Subcutaneous abdominal adipose tissue (tissue), 5 donors: ENCODE data around the gene ELP4.

Source experiments
- H3K27ac ChIP-seq: one replicate; pipeline ENCODE4 v1.7.0; 2013; ENCODE audit warnings: low read depth, mild to moderate bottlenecking, inconsistent platforms, low read length, moderate library complexity
- H3K27me3 ChIP-seq, 5 donors: one replicate each; pipeline ENCODE4 v1.7.0; 2013; ENCODE audit warnings: low read length in 5 of 5, inconsistent platforms in 1 of 5; ENCODE audit not compliant: control insufficient read depth in 5 of 5, insufficient read depth in 4 of 5
- H3K36me3 ChIP-seq, 5 donors: one replicate each; pipeline ENCODE4 v1.7.0; 2013; ENCODE audit warnings: low read length in 5 of 5; ENCODE audit not compliant: control insufficient read depth in 5 of 5, insufficient read depth in 5 of 5
- H3K4me1 ChIP-seq, 5 donors: one replicate each; pipeline ENCODE4 v1.7.0; 2013; ENCODE audit warnings: low read length in 5 of 5, mild to moderate bottlenecking in 3 of 5, moderate library complexity in 1 of 5; ENCODE audit not compliant: control insufficient read depth in 5 of 5, insufficient read depth in 5 of 5
- H3K4me3 ChIP-seq, 5 donors: one replicate each; pipeline ENCODE4 v1.7.0; 2013; ENCODE audit warnings: low read length in 5 of 5, low read depth in 1 of 5
- H3K9ac ChIP-seq, 5 donors: one replicate each; pipeline ENCODE4 v1.7.0; 2013; ENCODE audit warnings: low read length in 5 of 5, mild to moderate bottlenecking in 4 of 5, moderate library complexity in 3 of 5
- H3K9me3 ChIP-seq, 5 donors: one replicate each; pipeline ENCODE4 v1.7.0; 2013; ENCODE audit warnings: low read length in 5 of 5; ENCODE audit not compliant: control insufficient read depth in 5 of 5
- donor health status: healthy.
- donor health status: healthy.
- donor health status: healthy.
- donor health status: healthy.
- donor health status: healthy.

The ELP4 gene

GRCh38 chr11:31806186-31806927 is 296.8 kb downstream of the ELP4 start:
- Histone ChIP-seq H3K9me3 (peaks cover 0 to 4% (median 0%) of the 10 kb centered on the region in 5 donors), H3K4me3 (no peak overlapping the region), H3K36me3 (no peaks in the 10 kb centered on the region), H3K4me1 (peaks cover 0 to 47% (median 42%) of the 10 kb centered on the region in 5 donors), H3K27ac (no peak overlapping the region), H3K27me3 (peaks cover 71 to 96% (median 86%) of the 10 kb centered on the region in 5 donors), H3K9ac (no peak overlapping the region)

DNA sequence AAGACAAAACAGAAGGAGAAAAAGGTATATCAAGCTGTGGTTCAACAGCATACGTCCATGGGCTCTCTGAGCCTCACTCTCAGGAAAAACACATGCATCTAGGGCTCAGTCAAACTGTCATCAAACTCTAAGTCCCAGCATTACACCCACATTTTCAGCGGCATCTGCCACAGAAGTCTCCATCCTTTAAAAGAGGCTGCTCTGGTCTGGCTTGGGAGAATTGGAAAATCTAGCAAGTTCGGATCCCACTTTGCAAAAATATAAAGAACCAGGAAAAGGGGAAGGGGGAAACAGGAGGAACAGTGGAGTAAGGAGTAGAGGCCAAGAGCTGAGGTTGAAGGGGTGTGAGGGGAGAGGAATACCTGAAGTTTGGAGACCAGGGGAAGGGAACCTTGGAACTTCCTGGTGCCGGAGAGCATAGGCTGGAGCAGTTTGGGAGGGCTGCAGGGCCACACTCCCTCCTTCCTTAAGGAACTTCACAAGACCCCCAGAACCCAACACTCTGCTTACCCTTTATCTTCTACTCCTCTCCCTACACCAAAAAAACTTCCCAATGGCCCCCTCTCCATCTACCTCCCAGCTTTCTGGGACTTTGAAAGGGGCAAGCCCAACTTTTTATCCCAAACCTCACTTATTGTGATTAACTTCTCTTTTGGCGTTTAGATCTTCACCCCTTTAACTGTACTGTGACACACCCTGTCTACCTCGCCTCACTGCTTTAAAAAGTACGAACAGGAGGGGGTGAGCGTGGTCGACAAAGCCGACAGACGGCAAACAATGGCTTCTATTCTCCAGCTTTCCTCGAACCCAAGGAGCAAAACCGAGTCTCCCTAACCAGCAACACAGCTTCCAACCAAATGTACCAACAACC is 297.6 kb downstream of the ELP4 start:
- Histone ChIP-seq H3K27ac (no peak overlapping the region), H3K36me3 (no peaks in the 10 kb centered on the region), H3K9me3 (peaks cover 0 to 4% (median 0%) of the 10 kb centered on the region in 5 donors), H3K9ac (no peak overlapping the region), H3K4me3 (no peak overlapping the region), H3K27me3 (peaks cover 68 to 93% (median 87%) of the 10 kb centered on the region in 5 donors), H3K4me1 (peaks cover 0 to 55% (median 48%) of the 10 kb centered on the region in 5 donors)

DNA sequence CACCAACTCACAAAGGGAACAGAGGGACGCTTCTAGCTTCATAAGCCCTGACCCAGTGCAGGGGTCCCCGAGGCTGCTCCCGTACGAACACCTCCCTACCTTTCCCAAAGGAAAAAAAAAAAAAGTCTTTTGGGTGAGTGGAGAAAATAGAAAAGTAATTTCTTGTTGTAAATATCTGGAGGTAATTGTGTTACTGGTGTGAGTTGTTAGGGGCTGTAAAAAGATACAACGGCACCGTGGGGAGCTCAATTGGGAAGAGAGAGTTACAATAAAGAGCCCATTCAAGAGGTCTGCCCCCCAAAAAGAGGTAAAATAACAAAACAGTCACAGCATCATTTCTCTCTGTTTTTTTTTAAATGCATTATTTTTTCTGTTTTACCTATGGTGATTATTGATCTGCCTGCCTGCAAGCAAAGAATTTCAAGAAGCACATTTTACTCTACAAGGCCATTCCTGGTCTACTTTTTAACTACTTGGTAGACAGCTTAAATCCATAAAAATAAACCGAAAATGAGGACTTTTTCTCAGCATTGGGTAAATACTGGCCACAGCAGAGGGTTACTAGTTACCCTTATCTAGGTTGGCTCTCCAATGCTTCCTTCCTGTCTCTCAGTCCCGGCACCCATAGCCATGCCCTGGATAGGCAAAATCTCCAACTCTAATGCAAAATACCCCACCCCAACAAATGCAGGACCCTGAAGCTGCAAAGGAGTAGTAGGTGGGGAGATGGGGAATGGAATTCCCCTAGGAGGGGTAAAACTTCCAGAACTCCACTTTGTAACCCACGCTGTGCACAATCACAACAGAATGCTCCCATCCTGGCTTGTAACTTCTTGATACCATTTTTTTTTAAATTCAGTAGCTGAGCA is 298.5 kb downstream of the ELP4 start:
- H3K27me3 ChIP-seq: peaks cover 68 to 95% (median 91%) of the 10 kb centered on the region in 5 donors
- peaks cover 0 to 2% (median 0%) of the 10 kb centered on the region in 5 donors for H3K9me3 ChIP-seq
- H3K9ac ChIP-seq: no peak overlapping the region
- no peak overlapping the region for H3K27ac ChIP-seq
- H3K36me3 ChIP-seq: no peaks in the 10 kb centered on the region
- peaks cover 0 to 61% (median 57%) of the 10 kb centered on the region in 5 donors for H3K4me1 ChIP-seq
- no peak overlapping the region for H3K4me3 ChIP-seq

GRCh38 chr11:31808721-31809540 is 299.4 kb downstream of the ELP4 start:
- no peak overlapping the region for H3K27ac ChIP-seq
- no peaks in the 10 kb centered on the region for H3K36me3 ChIP-seq
- H3K9ac ChIP-seq: no peak overlapping the region
- no peaks in the 10 kb centered on the region for H3K9me3 ChIP-seq
- H3K4me1 ChIP-seq: peaks cover 0 to 67% (median 62%) of the 10 kb centered on the region in 5 donors
- no peak overlapping the region for H3K4me3 ChIP-seq
- peaks cover 64 to 94% (median 87%) of the 10 kb centered on the region in 5 donors for H3K27me3 ChIP-seq

GRCh38 chr11:31809541-31809856 is 299.9 kb downstream of the ELP4 start:
- Histone ChIP-seq H3K9ac (no peak overlapping the region), H3K9me3 (no peaks in the 10 kb centered on the region), H3K4me3 (peak overlapping the region in 3 of 5 donors; percentile 54 to 68 (median 63)), H3K4me1 (peaks cover 0 to 67% (median 58%) of the 10 kb centered on the region in 5 donors), H3K36me3 (no peaks in the 10 kb centered on the region), H3K27me3 (peaks cover 64 to 94% (median 87%) of the 10 kb centered on the region in 5 donors), H3K27ac (no peak overlapping the region)

DNA sequence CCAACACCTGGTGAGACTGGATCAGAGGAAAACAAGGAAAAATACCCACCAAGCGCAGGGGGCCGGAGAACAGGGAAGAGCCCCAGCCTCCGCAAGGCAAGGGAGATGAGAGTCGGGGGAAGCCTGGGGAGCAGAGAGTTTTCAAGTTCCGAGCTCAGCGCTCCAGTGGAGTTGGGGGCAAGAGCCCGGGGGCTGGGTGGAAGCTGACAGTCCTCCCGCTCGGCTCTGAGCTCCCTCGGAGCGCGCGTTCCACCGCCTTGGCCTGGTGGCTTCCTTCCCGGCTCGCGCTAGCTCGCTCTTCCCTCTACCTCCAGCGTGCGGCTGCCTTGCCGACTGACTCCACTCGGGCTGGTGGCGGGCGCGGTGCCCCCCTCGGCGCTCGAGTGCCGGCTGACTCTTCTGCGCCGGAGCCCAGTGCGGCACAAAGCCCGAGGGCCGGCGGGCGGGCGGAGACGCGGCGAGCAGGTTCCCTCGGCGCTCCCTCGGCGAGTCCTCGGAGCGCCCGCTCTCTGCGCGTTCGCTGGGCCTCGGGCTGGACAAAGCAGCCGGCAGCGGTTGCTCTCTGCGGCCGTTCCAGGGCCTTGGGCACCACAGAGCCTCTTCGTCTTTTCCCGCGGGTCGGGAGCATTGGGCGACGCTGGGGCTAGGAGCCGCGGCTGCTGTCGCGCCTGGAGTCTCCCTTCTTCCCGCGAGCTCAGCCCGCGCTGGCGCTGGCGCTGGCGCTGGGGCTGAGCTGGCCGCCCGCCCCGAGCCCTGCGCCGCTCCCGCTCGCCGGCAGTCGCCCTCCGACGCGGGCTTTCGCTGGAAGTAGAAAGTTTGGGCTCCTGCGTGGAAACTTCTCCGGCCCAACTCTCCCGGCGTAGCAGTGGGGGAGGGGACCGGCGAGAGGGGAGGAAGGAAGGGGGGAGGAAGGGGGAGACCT is 300.6 kb downstream of the ELP4 start:
- no peaks in the 10 kb centered on the region for H3K36me3 ChIP-seq
- peak overlapping the region; percentile 36 to 68 (median 54) for H3K4me3 ChIP-seq
- H3K4me1 ChIP-seq: peaks cover 0 to 64% (median 57%) of the 10 kb centered on the region in 5 donors
- H3K9ac ChIP-seq: no peak overlapping the region
- no peak overlapping the region for H3K27ac ChIP-seq
- peaks cover 63 to 94% (median 87%) of the 10 kb centered on the region in 5 donors for H3K27me3 ChIP-seq
- no peaks in the 10 kb centered on the region for H3K9me3 ChIP-seq

- Histone ChIP-seq H3K9ac (no peak within 1 kb of the TSS), H3K4me3 (peak within 1 kb of the TSS; percentile 40 to 68 (median 54)), H3K9me3 (no peaks in the 10 kb centered on the region), H3K36me3 (no peaks in the 10 kb centered on the region), H3K27me3 (peaks cover 65 to 94% (median 85%) of the 10 kb centered on the region in 5 donors), H3K4me1 (peaks cover 0 to 63% (median 60%) of the 10 kb centered on the region in 5 donors), H3K27ac (no peak within 1 kb of the TSS)
Observed at GRCh38 chr11:31810779-31811647, 301.4 kb downstream of the ELP4 start, which contains the start of gene PAX6. Gene PAX6 (minus strand): TSS chr11:31811322. CDS start chr11:31806411, 4,911 bp downstream.
